GM18951 (cell line): Measurements from ENCODE around the gene TBC1D22B.

ENCODE experiments used
- POLR2A ChIP-seq: IDR thresholded peaks from 4 replicates; pipeline ENCODE4 v1.6.1; 2011; ENCODE audit warnings: mild to moderate bottlenecking; ENCODE audit not compliant: insufficient read length, insufficient read depth; ENCODE audit errors: extremely low read depth
- in situ Hi-C: fragments of 300-500 bp; cut with MboI; formaldehyde crosslinking; loops from one replicate; pipeline ENCODE4 v1.12.0; 2022; ENCODE audit warnings: low sequenced_read_pairs, mixed read lengths, inconsistent platforms; ENCODE audit not compliant: unreplicated experiment

Gene TBC1D22B, protein sequence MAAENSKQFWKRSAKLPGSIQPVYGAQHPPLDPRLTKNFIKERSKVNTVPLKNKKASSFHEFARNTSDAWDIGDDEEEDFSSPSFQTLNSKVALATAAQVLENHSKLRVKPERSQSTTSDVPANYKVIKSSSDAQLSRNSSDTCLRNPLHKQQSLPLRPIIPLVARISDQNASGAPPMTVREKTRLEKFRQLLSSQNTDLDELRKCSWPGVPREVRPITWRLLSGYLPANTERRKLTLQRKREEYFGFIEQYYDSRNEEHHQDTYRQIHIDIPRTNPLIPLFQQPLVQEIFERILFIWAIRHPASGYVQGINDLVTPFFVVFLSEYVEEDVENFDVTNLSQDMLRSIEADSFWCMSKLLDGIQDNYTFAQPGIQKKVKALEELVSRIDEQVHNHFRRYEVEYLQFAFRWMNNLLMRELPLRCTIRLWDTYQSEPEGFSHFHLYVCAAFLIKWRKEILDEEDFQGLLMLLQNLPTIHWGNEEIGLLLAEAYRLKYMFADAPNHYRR

DNA sequence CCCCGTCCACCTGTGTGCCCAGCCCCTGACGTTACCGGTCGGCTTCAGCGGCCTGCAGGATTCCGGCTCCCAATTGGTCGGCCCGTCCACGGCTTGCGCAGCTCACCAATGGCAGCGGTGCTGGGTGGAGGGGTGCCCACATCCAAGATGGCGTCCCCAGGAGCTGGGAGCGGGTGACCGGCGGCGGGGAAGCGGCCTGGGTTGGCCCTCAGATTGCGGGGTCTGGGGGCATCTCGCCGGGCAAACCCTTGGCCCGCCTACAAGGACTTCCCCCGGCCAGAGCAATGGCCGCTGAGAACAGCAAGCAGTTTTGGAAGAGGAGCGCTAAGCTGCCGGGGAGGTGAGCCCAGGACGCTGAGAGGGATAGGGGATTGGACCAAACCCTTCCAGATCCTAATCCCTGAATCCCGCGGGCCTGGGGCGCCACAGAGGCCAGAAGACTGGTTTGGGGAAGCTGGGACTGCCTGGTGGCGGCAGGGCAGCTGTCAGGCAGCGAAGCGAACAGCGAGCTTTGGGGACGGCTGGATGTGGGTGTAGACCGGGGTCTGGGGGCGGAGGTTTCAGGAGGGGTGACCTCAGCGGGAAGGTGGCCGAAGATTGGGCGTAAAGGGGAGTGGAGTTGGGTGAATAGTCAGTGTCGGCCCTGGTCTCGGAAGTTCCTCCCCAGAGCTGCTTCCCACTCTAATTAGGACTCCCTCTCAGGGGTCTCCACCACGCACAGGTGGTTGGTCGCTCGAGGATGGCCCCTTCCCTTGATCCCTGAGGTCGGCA lies at the start of gene TBC1D22B, which contains the start of gene TMEM217:
Gene TBC1D22B, plus strand, starts transcription at position 139 of the 771 bp plus-strand sequence. Its CDS starts 146 bp downstream, at position 285.
Gene TMEM217, minus strand, starts transcription at position 511 of the 771 bp plus-strand sequence. CDS start 39,114 bp downstream, outside the sequence.
- peak; percentile 73 for TF ChIP-seq POLR2A
- in situ Hi-C loops: no loop called here

DNA sequence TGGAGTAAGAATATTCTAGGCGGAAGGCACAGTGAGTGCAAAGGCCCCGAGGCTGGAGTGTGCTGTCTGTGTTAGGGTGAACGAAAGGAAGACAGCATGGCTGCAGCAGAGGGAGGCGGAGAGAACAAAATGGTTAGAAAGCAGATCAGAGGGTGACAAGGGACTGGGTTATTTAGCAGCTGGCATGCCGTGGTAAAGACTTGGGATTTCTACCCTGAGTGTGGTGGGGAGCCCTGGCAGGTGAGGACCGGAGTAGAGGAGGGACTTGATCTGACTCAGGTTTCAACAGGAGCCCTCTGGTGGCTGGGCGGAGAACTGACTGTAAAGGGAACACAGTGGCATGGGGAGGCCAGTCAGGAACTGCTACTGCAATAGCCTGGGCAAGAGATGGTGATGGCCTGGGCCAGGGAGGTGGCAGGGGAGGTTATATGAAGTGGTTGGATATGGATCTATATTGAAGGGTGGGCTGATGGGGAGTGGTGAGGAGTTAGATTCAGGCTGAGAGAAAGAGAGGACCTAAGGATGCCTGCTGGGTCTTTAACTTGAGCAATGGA lies 49.6 kb upstream of the TBC1D22B start:
- no peak for TF ChIP-seq POLR2A
- in situ Hi-C loops: loop anchor here (10.0 to 25.0 kb wide), 3 partner anchors 183 to 596 kb away; no protein-coding TSS in a partner anchor

DNA sequence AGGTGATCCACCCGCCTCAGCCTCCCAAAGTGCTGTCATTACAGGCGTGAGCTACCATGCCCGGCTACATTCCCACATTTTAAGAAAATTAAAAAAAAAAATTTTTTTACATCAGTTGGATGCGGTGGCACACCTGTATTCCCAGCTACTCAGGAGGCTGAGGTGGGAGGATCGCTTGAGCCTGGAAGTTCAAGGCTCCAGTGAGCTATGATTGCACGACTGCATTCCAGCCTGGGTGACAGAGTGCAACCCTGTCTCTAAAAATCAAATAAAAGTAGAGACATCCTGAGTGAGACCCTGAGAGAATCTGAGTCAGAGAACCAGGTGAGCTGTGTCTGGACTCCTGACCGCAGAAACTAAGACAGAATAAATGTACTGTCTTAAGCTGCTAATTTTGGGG lies 48.8 kb upstream of the TBC1D22B start:
- no peak for TF ChIP-seq POLR2A
- in situ Hi-C loops: loop anchor here (10.0 to 25.0 kb wide), 3 partner anchors 184 to 596 kb away; no protein-coding TSS in a partner anchor

DNA sequence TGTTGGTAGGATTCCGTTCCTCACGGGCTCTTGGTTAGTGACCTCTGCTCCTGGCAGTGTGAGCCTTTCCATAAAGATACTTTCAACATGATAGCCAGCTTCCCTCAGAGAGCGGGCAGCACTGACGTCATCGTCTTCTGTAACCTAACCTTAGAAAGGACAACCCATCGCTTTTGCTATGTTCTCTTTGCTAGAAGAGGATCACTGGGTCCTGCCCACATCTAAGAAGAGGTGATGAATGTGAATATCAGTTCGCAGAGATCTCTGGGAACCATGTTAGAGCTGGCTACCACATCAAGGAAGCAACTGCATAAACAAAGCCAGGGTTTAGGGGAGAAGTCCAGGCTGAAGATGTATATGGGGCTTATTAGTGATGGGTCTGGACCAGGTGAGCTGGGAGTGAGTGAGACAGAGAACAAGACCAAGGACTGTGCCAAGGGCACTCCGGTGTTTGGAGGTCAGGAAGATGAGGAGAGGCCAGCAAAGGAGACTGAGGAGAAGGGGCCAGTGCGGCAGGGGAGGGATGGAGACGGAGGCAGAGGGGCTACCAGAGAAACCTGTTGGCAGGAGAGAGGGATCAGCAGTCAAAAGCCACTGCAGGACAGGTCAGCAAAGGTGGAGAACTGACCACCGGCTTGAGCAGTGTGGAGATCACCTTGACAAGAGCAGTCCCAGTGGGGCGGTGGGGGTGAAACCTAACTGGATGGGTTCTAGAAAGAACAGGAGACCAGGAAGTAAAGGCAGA lies 47.9 kb upstream of the TBC1D22B start:
- in situ Hi-C loops: loop anchor here (10.0 to 25.0 kb wide), 3 partner anchors 185 to 597 kb away; no protein-coding TSS in a partner anchor
- TF ChIP-seq POLR2A: no peak

DNA sequence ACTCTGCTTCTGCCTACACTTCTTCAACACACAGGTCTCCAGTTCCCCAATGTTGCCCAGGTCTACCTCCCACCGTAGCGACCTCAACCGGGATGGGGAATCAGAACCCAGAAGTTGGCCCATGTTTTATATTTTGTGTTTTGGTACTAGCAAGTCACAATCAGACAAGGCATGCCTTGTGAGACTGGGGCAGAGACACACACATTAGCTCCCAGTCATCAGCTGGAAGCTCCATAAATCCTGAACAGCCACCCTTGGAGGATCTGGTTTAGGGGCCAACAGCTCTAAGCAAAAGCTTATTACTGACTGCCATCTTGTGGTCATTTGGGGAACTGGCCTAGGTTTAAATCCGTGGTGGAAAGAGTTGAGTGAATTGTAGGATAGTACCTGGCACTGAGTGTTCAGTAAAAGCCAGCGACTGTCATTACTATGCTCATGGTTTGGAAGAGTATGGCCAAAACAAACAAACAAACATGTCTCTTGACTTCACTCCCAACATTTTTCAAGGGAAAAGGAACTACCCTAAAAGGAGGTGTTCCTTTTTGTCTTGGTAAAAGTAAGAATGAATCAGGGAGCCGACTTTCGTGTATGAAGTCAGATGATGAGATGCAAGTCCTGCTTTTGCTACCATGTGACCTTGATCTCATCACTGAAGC lies 47.1 kb upstream of the TBC1D22B start:
- no peak for TF ChIP-seq POLR2A
- in situ Hi-C loops: loop anchor here (25.0 kb wide), 1 partner anchor 598 kb away; no protein-coding TSS in a partner anchor

DNA sequence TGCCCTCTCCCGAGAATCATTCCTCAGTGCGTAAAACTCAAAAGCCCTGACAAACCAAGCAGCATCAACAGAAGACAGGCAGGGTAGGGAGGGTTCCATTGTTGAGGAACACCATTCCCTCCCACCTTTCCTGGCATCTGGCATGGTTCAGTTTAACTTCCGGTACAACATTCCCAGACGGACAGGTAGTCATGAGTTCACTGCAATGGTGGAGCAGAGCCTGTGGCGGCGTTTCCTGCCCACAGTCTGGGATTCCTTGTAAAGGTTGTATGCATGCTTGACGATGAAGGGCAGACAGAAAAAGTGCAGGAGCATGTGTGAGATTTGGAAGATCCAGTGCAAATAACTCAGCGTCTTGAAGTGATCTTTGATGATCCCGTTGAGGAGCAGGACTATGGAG lies 45.3 kb upstream of the TBC1D22B start:
- TF ChIP-seq POLR2A: no peak
- in situ Hi-C loops: loop anchor here (25.0 kb wide), 1 partner anchor 600 kb away; no protein-coding TSS in a partner anchor

DNA sequence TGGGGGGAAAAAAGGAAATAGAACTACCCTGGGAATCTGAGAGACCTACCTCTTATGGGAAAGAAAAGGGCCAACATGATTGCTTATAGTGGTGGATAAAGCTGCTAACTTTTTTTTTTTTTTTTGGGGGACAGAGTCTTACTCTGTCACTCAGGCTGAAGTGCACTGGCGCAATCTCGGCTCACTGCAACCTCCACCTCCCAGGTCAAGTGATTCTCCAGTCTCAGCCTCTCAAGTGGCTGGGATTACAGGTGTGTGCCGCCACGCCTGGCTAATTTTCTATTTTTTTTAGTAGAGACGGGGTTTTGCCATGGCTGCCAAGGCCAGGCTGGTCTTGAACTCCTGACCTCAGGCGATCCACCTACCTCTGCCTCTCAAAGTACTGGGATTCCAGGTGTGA lies 39.5 kb upstream of the TBC1D22B start:
- in situ Hi-C loops: loop anchor here (25.0 kb wide), 1 partner anchor 606 kb away; no protein-coding TSS in a partner anchor
- TF ChIP-seq POLR2A: no peak

DNA sequence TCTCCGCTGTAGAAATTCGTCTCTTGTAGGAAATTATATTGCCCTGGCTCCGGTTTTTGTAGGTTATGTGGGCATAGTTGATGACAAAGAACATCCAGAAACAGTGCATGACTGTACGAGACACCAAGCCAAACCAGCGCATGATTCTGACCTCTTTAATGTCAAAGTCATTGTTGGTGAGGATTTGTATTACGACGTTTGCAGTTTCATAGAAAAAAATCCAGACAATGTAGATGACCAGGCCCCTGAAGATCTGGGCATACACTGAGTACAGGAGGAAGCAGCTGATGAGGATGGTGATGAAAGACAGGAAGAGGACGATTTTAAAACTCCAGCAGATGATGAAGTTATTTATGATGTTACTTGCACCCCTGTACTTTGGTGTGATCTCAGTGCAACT lies 39.1 kb upstream of the TBC1D22B start:
- no peak for TF ChIP-seq POLR2A
- in situ Hi-C loops: loop anchor here (25.0 kb wide), 1 partner anchor 606 kb away; no protein-coding TSS in a partner anchor

DNA sequence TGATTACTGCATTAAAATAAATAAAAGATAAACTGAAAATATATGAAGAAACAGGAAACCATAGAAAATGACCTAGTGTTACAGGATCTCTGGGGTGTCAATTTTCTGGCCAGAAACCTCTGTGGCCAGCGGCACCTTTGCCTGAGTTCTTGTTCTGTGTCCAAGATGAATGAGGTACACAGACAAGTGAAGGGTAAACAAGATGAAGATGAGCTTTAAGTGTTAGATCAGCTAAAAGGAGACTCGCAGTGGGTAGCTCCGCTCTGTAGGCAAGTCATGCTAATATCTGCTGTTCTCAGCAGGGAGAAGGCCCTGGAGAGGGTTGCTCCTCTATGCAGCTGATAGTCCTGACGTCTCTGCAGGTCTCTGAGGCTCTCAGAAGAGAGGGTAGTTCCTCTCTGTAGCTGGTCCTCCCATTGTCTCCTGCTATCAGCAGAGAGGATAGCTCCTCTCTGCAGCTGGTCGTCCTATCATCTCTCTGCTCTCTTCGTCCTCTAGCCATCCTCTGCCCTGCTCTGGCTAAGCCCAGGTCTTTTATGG lies 35.9 kb upstream of the TBC1D22B start:
- TF ChIP-seq POLR2A: no peak
- in situ Hi-C loops: loop anchor here (25.0 kb wide), 1 partner anchor 609 kb away; no protein-coding TSS in a partner anchor

DNA sequence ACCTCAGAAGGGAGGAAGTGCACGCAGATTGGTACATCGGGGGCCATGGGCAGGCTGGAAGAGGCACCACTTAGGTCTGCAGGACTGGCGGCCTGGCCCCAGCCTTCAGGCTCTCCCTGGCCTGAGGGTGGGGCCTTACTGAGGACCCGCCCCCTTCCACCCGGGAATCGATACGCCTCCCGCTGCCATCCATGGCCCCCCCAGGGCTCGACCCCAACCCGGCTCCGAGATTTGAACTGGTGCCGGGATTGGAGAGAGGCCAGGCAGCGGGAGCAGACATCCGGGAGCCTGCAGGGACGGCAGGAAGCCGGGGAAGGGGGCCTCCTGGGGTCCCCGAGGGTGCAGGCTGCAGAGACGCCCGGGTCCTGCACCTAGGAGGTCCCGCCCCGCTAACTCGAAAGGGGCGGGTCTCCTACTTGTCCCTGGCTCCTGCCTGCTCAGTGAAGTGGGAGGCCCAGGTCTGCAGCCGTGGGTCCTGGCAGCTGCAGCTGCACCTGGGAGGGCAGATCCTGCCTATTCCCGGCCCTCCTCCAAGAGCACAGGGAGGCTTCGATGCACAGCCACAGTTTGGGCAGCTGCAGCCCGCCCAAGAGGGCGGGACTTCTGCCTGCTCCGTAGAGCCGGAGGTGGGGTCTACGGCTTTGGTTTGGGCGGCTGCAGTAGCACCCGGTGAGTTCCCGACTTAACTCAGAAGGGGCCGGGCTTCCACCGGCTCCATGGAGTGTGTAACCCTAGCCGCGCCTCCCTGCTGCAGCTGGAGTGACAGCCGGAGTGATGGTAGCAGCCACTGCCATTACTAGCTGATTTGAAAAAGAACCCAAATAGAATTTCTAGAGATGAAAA lies 35.2 kb upstream of the TBC1D22B start:
- in situ Hi-C loops: loop anchor here (25.0 kb wide), 1 partner anchor 610 kb away; no protein-coding TSS in a partner anchor
- peak; percentile 24 for TF ChIP-seq POLR2A

DNA sequence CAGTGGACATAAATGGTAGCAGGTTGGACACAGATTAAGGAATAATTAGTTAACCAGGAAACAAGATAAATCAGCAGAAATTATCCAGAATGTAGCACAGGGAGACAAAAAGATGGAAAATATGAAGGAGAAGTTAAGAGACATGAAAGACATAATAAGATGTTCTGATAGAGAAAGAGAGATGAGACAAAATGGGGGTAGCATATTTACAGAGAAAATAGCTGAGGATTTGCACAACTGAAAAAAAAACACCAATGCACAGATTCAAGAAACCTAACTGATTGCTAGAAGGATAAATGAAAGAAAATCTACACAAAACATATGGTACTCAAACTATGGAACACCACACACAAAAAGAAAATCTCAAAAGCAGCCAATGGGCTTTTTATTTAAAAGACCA lies 34.6 kb upstream of the TBC1D22B start:
- in situ Hi-C loops: loop anchor here (25.0 kb wide), 1 partner anchor 611 kb away; no protein-coding TSS in a partner anchor
- no peak for TF ChIP-seq POLR2A
